ENCODE data around the gene PYGM.

The PYGM gene

GRCh38 chr11:64799256-64799622, 39.5 kb upstream of the PYGM start:
- H3K4me3 Mint-ChIP-seq, result no peak overlapping the region
- no peaks in the 10 kb centered on the region for H3K27me3 Mint-ChIP-seq
- H3K9me3 Mint-ChIP-seq, result no peaks in the 10 kb centered on the region
- H3K36me3 Mint-ChIP-seq (ENCODE audit: insufficient read depth), result peaks cover 15% of the 10 kb centered on the region
- peaks cover 19% of the 10 kb centered on the region for H3K4me1 Mint-ChIP-seq
- DNase-seq (ENCODE audit: low spot score in 2 of 2) (no peak), ATAC-seq (replicated peaks; ENCODE audit: extremely low read depth, poor library complexity, severe bottlenecking) (no peak)
- H3K27ac Mint-ChIP-seq (ENCODE audit: low read depth), result no peak overlapping the region

GRCh38 chr11:64796757-64797541, 37.2 kb upstream of the PYGM start:
- H3K4me1 Mint-ChIP-seq, result peaks cover 20% of the 10 kb centered on the region
- no peaks in the 10 kb centered on the region for H3K27me3 Mint-ChIP-seq
- peaks cover 17% of the 10 kb centered on the region for H3K36me3 Mint-ChIP-seq (ENCODE audit: insufficient read depth)
- H3K4me3 Mint-ChIP-seq, result no peak overlapping the region
- no peak overlapping the region for H3K27ac Mint-ChIP-seq (ENCODE audit: low read depth)
- DNase-seq (ENCODE audit: low spot score in 2 of 2) (no peak), ATAC-seq (replicated peaks; ENCODE audit: extremely low read depth, poor library complexity, severe bottlenecking) (no peak)
- no peaks in the 10 kb centered on the region for H3K9me3 Mint-ChIP-seq

GRCh38 chr11:64796047-64796756, 36.4 kb upstream of the PYGM start:
- Mint-ChIP-seq H3K27ac (ENCODE audit: low read depth) (no peak overlapping the region), H3K36me3 (ENCODE audit: insufficient read depth) (peaks cover 17% of the 10 kb centered on the region), H3K4me1 (peaks cover 20% of the 10 kb centered on the region), H3K9me3 (no peaks in the 10 kb centered on the region), H3K27me3 (no peaks in the 10 kb centered on the region), H3K4me3 (no peak overlapping the region)
- no peak for ATAC-seq (replicated peaks; ENCODE audit: extremely low read depth, poor library complexity, severe bottlenecking)
- no peak for DNase-seq (ENCODE audit: low spot score in 2 of 2)

GRCh38 chr11:64794526-64794925, 34.8 kb upstream of the PYGM start:
- H3K27ac Mint-ChIP-seq (ENCODE audit: low read depth), result no peak overlapping the region
- H3K4me1 Mint-ChIP-seq, result peaks cover 14% of the 10 kb centered on the region
- peaks cover 21% of the 10 kb centered on the region for H3K36me3 Mint-ChIP-seq (ENCODE audit: insufficient read depth)
- ATAC-seq (replicated peaks; ENCODE audit: extremely low read depth, poor library complexity, severe bottlenecking), result no peak
- no peak overlapping the region for H3K4me3 Mint-ChIP-seq
- no peaks in the 10 kb centered on the region for H3K27me3 Mint-ChIP-seq
- no peak for DNase-seq (ENCODE audit: low spot score in 2 of 2)
- H3K9me3 Mint-ChIP-seq, result no peaks in the 10 kb centered on the region

- Mint-ChIP-seq H3K27me3 (no peaks in the 10 kb centered on the region), H3K4me1 (peaks cover 9% of the 10 kb centered on the region), H3K9me3 (no peaks in the 10 kb centered on the region), H3K4me3 (no peak overlapping the region), H3K36me3 (ENCODE audit: insufficient read depth) (peaks cover 19% of the 10 kb centered on the region), H3K27ac (ENCODE audit: low read depth) (peak overlapping the region; percentile 76)
- no peak for DNase-seq (ENCODE audit: low spot score in 2 of 2)
- ATAC-seq (replicated peaks; ENCODE audit: extremely low read depth, poor library complexity, severe bottlenecking), result no peak
These were observed 33.7 kb upstream of the PYGM start for GRCh38 chr11:64793271-64794160.

GRCh38 chr11:64792482-64792881, 32.7 kb upstream of the PYGM start:
- Mint-ChIP-seq H3K4me3 (no peak overlapping the region), H3K27ac (ENCODE audit: low read depth) (peak overlapping the region; percentile 76), H3K4me1 (peaks cover 8% of the 10 kb centered on the region), H3K36me3 (ENCODE audit: insufficient read depth) (peaks cover 19% of the 10 kb centered on the region), H3K27me3 (no peaks in the 10 kb centered on the region), H3K9me3 (no peaks in the 10 kb centered on the region)
- DNase-seq (ENCODE audit: low spot score in 2 of 2), result no peak
- ATAC-seq (replicated peaks; ENCODE audit: extremely low read depth, poor library complexity, severe bottlenecking), result no peak

GRCh38 chr11:64791781-64792291, 32.1 kb upstream of the PYGM start:
- Mint-ChIP-seq H3K4me3 (no peak overlapping the region), H3K27ac (ENCODE audit: low read depth) (no peak overlapping the region), H3K4me1 (peaks cover 8% of the 10 kb centered on the region), H3K36me3 (ENCODE audit: insufficient read depth) (peaks cover 19% of the 10 kb centered on the region), H3K27me3 (no peaks in the 10 kb centered on the region), H3K9me3 (no peaks in the 10 kb centered on the region)
- DNase-seq (ENCODE audit: low spot score in 2 of 2) (no peak), ATAC-seq (replicated peaks; ENCODE audit: extremely low read depth, poor library complexity, severe bottlenecking) (no peak)

- Mint-ChIP-seq H3K4me1 (peaks cover 8% of the 10 kb centered on the region), H3K9me3 (no peaks in the 10 kb centered on the region), H3K27me3 (no peaks in the 10 kb centered on the region), H3K36me3 (ENCODE audit: insufficient read depth) (peaks cover 12% of the 10 kb centered on the region), H3K27ac (ENCODE audit: low read depth) (no peak overlapping the region), H3K4me3 (no peak overlapping the region)
- ATAC-seq (replicated peaks; ENCODE audit: extremely low read depth, poor library complexity, severe bottlenecking) (no peak), DNase-seq (ENCODE audit: low spot score in 2 of 2) (no peak)
These were observed 30.7 kb upstream of the PYGM start for GRCh38 chr11:64790205-64791095.

GRCh38 chr11:64789331-64790204, 29.8 kb upstream of the PYGM start:
- no peaks in the 10 kb centered on the region for H3K27me3 Mint-ChIP-seq
- no peak for ATAC-seq (replicated peaks; ENCODE audit: extremely low read depth, poor library complexity, severe bottlenecking)
- peaks cover 12% of the 10 kb centered on the region for H3K4me1 Mint-ChIP-seq
- DNase-seq (ENCODE audit: low spot score in 2 of 2), result no peak
- no peak overlapping the region for H3K27ac Mint-ChIP-seq (ENCODE audit: low read depth)
- no peaks in the 10 kb centered on the region for H3K9me3 Mint-ChIP-seq
- H3K4me3 Mint-ChIP-seq, result no peak overlapping the region
- peaks cover 9% of the 10 kb centered on the region for H3K36me3 Mint-ChIP-seq (ENCODE audit: insufficient read depth)

GRCh38 chr11:64788321-64789215, 28.8 kb upstream of the PYGM start:
- Mint-ChIP-seq H3K27me3 (no peaks in the 10 kb centered on the region), H3K9me3 (no peaks in the 10 kb centered on the region), H3K27ac (ENCODE audit: low read depth) (no peak overlapping the region), H3K4me3 (no peak overlapping the region), H3K36me3 (ENCODE audit: insufficient read depth) (peaks cover 9% of the 10 kb centered on the region), H3K4me1 (peaks cover 6% of the 10 kb centered on the region)
- DNase-seq (ENCODE audit: low spot score in 2 of 2), result no peak
- no peak for ATAC-seq (replicated peaks; ENCODE audit: extremely low read depth, poor library complexity, severe bottlenecking)

Measured in central memory CD8-positive, alpha-beta T cell (primary cell).